Stimulated activated CD4-positive, alpha-beta T cell treated with anti-CD3 and anti-CD28 coated beads, TNF-alpha, amount 100 ng/mL, for 4 hours (primary cell): ENCODE measurements around the gene PITPNM3.

Experiments
- DNase-seq, 3 experiments: peaks; one replicate each; pipeline ENCODE4 v3.0.0-alpha.2; 2020; ENCODE audit warnings: low read depth in 3 of 3

PITPNM3 gene

GRCh38 chr17:6462692-6463091 is 93.7 kb downstream of the PITPNM3 start:
- no peak for DNase-seq

- DNase-seq, result no peak
Measured at GRCh38 chr17:6461792-6462524, 94.4 kb downstream of the PITPNM3 start.

GRCh38 chr17:6461246-6461645 is 95.1 kb downstream of the PITPNM3 start:
- DNase-seq, result no peak

- no peak for DNase-seq
Measured at GRCh38 chr17:6460531-6461161, 95.7 kb downstream of the PITPNM3 start.

- DNase-seq, result no peak
Measured at GRCh38 chr17:6458460-6458950, 97.8 kb downstream of the PITPNM3 start.

GRCh38 chr17:6457688-6458459 is 98.5 kb downstream of the PITPNM3 start:
- DNase-seq, result no peak

GRCh38 chr17:6456914-6457687 is 99.3 kb downstream of the PITPNM3 start:
- no peak for DNase-seq

GRCh38 chr17:6456321-6456720 is 100.0 kb downstream of the PITPNM3 start:
- DNase-seq, result no peak

- no peak for DNase-seq
Measured at GRCh38 chr17:6455321-6455705, 101.0 kb downstream of the PITPNM3 start.

- no peak for DNase-seq
Measured at GRCh38 chr17:6454495-6455320, 101.6 kb downstream of the PITPNM3 start.

- no peak for DNase-seq
Measured at GRCh38 chr17:6453279-6454024, 102.9 kb downstream of the PITPNM3 start.

GRCh38 chr17:6452471-6453266 is 103.7 kb downstream of the PITPNM3 start:
- DNase-seq, result no peak

- DNase-seq, result no peak
Measured at GRCh38 chr17:6450926-6451832, 105.2 kb downstream of the PITPNM3 start.

GRCh38 chr17:6449307-6449706 is 107.0 kb downstream of the PITPNM3 start:
- no peak for DNase-seq

GRCh38 chr17:6448473-6448872 is 107.9 kb downstream of the PITPNM3 start:
- no peak for DNase-seq

GRCh38 chr17:6446516-6447100 is 109.7 kb downstream of the PITPNM3 start:
- DNase-seq, result no peak

GRCh38 chr17:6444571-6445335 is 111.6 kb downstream of the PITPNM3 start:
- no peak for DNase-seq
